Activated CD4-positive, alpha-beta T cell treated with anti-CD3 and anti-CD28 coated beads, Interleukin-2, amount 50 U/mL, for 16 hours (primary cell): Measurements from ENCODE around the gene FDX2.
"Not testable (repeated sequence)": the region's sequence is repeated elsewhere in the genome, so short reads cannot be mapped to it uniquely, and the experiment has no call there.

ENCODE experiments used
- DNase-seq: peaks from one replicate; pipeline ENCODE4 v3.0.0-alpha.2; 2020

The FDX2 gene

DNA sequence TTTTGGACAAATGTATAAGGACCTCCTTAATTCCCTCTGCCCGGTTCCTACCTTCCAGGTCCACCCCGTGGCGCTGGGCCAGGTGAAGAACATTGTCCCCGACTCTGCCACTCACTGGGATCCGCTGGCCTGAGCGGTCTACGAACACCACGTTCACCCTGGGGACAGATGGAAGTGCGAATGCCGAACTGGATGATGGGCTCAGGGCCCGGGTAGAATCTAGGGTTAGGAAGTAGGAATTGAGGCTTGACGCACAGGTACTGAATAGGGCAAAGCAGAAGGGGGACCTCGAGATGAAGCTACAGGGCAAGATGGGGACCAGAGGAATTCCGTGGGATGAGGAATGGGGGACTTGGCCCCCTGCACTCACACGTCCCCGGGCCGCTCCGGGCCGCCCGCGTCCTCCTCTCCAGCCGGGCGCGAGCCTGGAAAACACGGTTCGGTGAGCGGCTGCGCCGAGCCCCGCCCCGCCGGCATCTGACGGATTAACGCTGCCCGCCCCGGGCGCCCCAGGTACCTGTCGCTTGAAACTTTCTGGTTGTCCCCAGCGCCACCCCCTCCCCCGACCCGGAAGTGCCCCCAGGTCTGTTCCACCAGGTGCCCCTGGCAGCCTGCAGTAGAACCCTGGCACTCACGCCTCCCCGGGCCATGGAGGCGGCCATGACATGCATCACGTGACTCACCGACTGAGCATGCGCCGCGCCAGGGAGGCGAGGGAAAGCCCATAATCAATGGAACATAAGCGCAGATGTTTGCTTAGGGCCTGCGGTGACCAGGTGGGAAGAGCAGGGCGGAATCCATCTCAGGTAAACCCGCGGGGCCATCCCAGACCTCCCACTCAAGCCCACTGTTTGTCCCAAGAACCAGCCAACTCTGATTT, at the start of gene FDX2:
TSS of gene FDX2 (minus strand) at position 681 of the 880 bp plus-strand sequence. CDS start at position 662, 19 bp downstream.
- peak; percentile 92 for DNase-seq

DNA sequence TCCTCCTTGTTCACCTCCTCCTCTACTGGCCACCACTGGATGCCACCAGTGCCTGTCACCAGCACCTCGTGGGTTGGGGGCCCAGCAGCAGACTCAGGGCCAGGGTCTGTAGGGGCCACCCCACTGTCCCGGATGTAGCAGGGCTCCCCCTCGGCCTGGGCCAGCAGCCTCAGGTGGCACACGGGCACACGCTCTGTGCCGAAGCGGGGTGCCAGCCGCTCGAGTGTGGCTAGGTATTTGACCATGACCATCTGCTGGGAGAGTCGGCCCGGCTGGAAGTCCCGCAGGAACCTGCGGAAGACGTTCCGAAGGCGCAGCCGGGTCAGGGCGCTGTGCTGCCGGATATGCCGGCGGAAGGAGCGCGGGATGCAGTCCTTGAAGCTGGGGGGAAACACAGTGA, 49.7 kb upstream of the FDX2 start:
- DNase-seq, result no peak

DNA sequence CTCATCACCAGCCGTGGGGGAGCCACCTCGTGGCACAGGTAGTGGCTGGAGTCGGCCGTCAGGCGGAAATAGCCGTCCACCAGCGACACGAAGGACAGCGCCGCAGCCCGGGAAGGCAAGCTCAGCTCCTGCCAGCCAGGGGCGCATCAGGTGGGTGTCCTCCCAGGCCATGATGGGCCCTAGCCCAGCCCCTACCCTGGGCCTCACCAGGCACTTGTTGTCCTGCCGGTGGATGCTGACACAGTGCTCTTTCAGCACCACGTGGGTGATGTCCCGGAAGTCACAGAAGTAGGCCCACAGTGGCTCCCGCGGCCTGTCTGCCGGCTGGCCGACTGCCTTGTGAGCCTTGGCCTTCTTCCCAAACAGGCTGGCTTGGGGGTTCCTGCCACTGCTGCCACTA, 48.8 kb upstream of the FDX2 start:
- no peak for DNase-seq

DNA sequence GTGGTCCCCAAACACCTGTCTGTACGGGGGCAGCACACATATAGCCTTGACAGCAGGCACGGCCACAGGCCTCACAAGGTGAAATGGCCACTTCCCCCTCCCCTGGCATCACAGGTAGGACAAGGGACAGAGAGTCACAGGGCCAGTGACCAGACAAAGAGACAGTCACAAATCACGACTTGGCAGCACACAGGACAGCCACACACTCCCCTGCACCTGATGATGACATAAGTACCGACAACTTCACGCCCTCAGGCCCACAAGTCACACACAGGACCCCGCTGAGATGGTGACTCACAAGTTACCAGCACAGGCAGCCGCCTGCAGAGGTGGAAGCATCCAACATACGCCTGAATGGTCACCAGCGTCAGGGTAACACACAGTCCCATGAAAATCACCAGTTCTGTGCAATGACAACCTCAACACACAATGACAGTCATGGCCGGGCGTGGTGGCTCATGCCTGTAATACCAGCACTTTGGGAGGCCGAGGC, 48.0 kb upstream of the FDX2 start:
- DNase-seq, result no peak

DNA sequence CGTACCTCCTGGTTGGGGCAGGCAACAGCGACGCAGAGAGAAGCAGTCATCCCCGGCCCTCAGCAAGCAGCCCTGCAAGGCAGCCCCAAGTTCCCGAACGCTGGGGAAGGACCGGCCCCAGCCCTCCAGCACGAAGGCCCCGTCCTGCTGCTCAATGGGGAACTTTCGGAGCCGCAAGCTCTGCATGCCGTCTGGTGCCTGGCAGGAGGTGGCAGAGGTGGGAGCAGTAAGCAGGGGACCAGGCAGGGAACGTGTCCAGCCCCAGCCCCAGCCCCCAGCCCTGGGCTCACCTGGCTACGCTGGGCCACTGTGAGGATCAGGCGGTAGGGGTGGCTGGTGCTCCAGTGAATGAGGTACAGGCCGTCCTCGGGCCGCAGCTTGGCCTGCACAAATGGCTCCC, 46.4 kb upstream of the FDX2 start:
- DNase-seq, result no peak

DNA sequence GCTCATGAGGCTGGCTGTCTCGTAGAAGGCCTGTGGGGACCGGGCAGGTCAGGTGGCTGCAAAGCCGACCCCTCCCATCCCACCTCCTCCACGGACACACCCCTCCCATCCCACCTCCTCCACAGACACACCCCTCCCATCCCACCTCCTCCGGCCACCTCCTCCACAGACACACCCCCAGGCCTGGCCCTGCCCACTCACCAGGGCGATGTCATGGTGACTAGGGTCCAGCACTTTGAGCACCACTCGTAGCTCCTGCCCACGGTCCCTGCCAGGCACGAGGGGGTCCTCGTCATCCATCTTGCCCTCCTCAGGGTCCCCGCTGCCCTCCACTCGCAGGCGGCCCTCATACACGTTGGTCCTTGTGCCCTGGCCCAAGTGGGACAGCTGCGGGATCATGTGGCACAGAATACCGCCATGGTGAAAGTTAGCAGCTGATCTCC, 45.8 kb upstream of the FDX2 start:
- no peak for DNase-seq

DNA sequence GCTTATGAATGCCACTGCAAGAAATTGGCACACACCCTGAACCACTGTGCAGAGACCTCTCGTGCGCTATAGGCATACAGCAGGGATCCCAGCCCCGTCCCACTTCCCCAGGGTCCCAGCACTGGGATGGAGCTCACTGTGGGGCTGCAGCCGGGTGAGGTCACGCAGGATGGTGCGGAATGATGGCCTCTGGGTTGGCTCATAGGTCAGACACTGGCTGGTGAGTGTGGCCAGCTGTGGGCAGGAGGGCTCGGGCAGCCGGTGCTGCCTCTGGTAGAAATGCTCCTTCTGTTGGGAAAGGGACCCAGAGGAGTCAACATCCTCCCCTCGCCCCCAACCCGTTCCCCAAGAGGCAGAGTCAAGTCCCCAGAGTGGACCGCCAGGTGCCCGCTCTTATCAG, 40.6 kb upstream of the FDX2 start:
- no peak for DNase-seq

DNA sequence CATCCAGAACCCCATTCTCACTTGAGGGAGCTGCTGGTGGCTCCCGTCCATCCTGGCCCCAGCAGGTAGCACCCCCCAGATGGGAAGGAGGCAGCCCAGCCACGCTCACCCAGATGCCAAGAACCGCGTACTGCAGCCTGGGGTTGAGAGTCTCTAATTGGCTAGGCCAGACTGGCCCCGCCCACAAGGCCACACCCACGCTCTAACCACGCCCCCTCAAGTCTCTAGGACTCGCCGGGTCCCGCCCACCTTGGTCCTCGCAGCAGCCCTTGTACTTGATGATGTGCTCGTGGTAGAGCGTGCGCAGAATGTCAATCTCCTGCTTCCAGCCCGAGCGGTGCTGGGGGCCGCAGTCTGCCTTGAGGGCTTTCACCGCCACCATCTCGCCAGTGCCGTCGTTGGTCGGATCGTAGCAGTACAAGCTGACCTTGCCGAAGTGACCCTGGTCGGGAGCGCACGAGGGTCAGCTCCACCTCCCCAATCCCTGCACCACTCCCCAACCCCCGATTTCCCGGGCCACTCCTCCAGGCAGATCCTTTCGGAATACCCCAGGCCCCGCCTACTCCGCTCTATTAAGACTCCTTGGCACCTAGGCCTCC, 38.1 kb upstream of the FDX2 start:
- DNase-seq, result peak; percentile 50

DNA sequence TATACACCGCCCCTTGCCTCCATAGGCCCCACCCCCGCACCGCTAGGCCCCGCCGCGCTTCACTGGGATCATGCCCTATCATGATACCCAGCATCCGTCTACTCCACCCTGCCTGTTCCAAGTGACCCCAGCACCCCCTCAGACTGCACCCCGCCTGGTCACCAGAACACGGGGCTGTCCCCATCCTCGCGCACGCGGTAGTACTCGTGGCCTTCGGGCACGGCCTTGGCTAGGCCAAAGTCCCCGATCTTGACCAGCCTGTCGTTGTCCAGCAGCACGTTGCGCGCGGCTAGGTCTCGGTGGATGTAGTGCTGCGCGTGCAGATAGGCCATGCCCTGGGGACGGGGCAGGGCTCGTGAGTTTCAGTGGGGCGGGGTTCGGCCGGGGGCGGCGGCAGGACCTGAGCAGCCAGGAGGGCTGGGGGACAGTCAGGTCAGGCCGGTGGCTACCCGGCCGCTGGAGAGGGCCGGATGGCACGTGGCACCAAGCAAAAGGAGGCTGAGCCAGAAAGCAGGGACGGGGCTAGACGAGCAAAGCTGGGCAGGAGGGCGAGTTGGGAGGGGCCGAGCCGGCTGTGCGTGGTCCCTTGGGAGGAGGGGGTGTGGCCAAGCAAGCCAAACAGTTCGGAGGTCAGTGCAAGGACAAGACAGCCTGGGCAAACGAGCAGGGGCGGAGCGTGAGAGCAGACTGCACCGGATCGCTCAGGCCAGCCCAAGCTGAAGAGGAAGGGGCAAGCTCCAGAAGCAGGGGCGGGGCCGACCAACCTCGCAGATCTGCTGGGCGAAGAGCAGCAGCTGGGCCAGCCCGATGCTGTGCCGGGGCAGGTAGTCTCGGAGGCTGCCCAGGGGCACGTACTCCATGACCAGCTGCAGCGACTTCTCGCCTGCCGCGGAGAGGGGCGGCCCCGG, 37.2 kb upstream of the FDX2 start:
- DNase-seq, result no peak

DNA sequence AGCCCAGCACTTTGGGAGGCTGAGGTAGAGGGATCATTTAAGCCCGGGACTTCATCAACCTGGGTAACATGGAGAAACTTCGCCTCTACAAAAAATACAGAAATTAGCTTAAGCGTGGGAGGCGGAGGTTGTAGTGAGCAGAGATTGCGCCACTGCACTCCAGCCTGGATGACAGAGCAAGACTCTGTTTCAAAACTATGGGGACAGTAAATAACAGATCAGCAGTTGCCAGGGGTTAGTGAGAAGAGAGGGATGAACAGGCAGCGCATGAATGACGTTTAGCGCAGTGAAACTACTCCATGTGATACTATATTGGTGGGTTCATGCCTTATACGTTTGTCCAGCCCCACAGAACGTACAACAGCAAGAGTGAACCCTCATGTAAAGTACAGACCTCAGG, 30.7 kb upstream of the FDX2 start:
- no peak for DNase-seq

DNA sequence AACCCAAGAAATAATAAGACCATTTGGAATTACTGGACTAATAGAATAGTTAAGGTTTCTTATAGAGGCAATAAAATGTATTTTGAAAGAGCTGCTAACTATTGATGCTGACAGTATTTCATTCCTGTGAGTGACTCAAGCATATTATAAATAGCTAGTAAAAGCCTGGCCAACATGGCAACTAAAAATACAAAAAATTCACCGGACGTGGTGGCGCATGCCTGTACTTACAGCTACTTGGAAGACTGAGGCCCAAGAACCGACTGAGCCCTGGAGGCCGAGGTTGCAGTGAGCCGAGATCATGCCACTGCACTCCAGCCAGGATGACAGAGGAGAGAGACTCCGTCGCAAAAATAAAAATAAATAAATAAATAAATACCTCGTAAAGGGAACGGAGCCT, 29.0 kb upstream of the FDX2 start:
- no peak for DNase-seq

DNA sequence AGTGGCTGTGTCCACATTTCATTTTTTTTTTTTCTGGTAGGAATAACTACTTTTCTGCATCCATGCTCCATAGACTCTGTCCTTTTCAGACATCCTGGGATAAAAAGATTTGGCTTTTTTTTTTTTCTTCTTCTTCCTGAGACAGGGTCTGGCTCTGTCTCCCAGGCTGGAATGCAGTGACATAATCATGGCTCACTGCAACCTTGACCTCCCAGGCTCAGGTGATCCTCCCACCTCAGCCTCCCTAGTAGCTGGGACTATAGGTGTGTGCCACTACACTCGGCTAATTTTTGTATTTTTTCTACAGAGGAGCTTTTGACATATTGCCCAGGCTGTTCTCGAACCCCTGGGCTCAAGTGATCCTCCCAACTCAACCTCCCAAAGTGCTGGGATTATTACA, 27.7 kb upstream of the FDX2 start:
- no peak for DNase-seq

DNA sequence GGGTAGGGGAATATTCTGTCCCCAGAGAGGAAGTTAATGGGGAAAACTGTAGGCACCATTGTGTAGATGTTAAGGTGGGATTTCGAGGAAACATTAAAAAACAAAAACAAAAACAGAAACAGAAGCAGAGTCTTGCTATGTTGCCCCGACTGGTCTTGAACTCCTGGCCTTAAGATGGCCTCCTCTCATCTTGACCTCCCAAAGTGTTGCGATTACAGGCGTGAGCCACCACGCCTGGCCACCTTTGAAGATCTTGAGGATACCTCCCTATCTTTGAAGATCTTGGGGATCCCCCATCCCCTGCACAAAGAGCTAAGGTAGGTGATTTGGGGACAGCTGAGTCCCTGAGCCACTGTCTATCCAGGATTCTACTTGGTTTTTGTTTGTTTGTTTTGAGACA, 24.2 kb upstream of the FDX2 start:
- DNase-seq, result no peak

DNA sequence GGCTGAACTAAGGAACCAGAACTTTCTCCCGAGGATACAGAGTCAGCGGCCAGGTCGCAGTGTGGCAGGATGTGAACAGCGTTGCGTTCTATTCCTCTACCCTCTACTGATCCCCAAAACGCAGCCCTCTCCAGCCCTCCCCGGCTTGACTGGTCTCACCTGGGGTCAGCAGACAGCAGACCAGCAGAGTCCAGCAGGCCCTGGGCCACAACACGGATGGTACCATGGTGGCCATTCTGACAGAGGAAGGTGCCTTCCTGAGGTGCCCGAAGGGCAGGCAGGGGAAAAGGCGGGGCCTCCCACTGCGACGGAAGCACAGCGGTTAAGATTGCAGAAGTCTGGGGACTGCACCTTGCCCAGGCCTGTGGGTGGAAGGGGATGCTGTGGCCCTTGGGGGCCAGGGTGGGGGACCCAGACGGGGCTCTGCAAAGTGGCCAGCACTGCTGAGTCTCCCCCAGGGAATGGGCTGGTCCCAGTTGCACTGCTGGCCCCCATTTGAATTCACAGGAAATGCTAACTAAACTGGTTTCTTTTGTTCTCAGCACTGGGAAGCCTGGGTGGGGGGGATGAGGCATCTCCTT, 23.7 kb upstream of the FDX2 start, which contains the start of gene ICAM3:
TSS of gene ICAM3 (minus strand) at position 245 of the 581 bp plus-strand sequence. CDS start at position 235, 10 bp downstream.
- peak; percentile 78 for DNase-seq

DNA sequence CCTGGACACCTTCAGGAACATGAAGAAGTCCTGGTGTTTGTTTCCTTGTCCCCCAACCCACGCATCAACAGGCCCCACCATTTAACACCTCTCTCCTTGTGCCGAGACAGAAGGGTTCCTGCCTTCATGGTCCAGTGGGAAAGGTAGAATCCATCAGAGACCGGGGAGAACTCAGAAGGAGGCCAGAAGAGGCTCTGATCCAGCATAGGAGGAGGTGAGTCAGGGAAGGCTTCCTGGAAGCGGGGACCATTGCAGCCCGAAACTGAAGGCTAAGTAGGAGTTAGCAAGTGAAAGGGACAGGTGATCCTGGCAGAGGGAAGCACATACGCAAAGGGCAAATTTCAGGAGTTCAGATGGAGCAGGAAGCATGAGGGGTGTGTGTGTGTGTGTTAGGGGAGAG, 23.1 kb upstream of the FDX2 start:
- DNase-seq, result no peak

DNA sequence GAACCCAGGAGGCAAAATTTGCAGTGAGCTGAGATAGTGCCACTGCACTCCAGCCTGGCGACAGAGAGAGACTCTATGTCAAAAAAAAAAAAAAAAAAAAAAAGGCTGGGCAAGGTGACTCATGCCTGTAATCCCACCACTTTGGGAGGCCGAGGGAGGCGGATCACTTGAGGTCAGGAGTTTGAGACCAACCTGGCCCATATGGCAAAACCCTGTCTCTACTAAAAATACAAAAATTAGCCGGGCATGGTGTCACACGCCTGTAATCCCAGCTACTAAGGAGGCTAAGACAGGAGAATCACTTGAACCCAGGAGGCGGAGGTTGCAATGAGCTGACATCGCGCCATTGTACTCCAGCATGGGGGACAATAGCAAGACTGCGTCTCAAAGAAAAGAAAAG, 20.9 kb upstream of the FDX2 start:
- DNase-seq, result not testable (repeated sequence)

DNA sequence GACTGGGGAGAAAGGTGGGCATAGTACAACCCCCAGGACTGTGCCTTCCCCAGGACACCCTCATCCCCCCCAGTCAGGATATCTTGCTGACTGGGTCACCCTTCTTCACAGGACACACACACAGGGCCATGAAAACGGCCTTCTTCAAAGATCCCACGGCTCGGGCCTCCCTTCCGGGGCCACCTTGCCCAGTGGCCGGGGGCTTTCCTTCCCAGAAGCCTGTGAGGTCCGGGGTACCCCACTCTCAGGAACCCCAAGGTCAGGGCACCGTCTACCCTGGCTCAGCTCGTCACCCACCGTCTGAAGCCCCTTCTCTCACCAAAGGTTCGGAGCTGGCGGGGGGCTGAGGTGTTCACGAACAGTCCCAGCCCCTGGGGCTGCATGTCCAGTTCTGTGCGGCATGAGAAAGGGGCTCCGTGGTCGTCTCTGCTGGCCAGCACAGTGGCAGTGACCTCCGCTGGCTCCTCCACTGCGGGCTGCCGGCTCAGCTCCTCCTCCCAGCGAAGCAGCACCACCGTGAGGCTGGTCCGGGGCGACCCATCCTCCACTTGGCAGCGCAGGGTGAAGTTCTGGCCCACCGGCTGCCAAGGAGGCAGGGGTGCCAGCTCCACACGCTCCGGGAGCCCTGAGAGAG, 19.7 kb upstream of the FDX2 start:
- DNase-seq, result no peak

DNA sequence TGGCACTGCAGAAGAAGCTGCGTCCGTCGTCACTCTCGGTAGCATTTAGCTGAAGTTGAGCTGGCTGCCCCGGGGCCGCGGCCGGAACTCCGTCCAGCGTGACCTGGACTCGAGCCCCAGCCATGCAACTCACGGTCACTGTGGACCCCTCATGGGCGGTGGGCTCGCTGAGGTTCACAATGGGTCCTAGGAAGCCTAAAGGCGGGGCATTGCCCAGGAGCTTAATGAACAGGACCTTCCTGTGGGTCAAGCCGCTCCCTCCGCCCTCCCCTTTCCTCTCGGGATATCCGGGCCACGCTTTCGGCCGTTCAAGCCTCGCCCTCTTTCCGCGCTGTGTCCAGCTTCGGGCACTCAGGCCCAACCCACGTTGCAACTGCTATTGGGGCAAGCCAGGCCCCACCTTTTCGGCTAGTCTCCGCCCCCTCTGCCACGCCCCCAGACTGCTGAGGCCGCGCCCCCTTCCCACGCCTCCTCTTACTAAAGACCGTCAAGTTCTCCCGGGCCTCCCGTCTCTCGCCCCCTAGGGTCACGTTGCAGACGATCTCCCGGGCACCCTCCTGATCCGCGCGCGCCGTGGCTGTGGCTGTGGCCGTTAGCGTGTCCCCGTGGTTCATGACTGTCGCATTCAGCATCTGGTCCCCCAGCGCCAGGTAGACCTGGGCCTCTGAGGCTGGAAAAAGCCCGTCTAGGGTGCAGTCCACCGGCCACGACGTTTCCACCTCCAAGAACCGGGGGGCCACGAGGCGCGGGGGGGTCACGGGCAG, 19.0 kb upstream of the FDX2 start:
- DNase-seq, result peak; percentile 47

DNA sequence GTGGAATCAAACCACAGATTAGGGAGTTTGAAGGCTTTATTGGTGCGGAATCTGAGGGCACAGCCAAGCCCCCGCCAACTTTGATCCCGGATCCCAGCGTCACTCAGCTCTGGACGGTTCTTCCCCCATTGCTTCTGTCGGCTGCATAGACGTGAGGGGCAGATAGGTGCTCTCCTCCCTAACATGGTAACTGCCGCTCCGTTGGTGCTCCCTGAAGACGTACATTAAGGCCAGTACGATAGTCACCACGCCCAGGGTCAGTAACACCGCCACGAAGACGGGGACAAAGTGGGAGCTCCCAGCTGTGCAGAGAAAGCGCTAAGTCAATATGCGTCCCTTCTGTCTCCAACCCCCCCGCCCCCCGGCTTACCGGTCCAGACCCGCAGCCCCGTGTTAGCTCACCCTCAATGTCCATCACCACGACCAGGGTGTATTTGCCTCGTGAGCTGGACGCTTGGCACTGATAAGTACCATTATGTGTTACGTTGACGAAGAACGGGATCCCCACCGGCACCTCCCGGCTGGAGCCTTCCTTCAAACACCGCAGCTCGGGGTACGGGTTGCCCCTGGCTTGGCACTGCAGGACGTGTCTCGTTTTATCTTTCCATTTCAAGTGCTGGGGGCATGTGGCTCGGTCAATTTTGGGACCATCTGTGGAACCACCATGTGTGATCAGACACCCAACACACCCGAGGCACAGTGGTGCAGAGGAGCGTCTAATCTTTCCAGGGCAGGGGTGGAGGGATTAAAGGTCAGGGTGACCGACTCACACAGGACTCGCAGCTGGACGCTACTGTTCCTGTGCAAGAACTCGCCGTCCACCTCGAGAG, 18.2 kb upstream of the FDX2 start:
- no peak for DNase-seq

DNA sequence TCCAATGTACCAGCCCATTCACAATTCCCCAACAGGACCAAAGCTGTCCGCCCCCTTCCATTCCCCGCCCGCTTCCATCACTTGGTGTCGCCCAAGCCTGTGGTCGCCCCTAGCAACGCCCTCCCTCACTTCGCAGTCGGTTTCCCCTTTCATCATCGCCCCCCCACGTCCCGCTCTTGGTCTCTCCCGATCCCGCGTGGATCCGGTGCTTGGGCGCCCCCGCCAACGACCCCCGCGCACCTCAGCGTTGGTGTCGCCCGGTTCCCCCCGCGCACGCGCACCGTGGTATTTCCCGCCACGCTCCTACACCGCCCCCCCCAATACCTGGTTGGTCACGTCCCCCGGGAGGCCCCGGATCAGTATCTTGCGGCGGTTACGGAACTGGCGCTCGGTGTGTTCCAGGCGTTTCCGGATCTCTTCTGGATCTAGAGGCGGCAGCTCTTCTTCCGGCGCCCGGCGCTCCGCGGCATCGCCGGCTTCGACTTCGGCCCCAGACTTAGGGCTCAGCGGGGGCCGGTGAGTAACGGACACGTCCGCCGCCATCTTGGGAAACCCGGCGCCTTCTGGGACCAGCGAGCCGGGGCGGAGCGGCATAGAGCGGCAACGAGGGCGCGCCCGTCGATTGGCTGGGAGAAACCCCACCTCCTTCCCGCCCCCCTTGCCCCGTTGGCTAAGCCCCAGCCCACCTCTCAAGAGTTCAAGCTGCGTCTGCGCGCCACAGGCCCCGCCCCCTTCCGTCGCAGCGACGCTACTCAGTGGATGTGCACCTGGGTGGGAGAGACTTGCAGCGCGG, 17.3 kb upstream of the FDX2 start, which contains the start of gene RAVER1:
TSS of gene RAVER1 (minus strand) at position 565 of the 793 bp plus-strand sequence. CDS start at position 543, 22 bp downstream.
- peak; percentile 99 for DNase-seq
